B cell (primary cell): ENCODE measurements around the gene BHLHE23. TPM values are rescaled to one million over a fixed set of nuclear protein-coding genes. Genes with fewer than 3 reads are reported as not detected.

Experiments
- ATAC-seq: fragments of 200-7000 bp; cut with Tn5 transposase; one replicate; pipeline ENCODE4 v1.10.0; 2021; ENCODE audit warnings: low read depth, mild to moderate bottlenecking, moderate number of reproducible peaks, moderate library complexity
- CTCF ChIA-PET: fragments of 350-600 bp; sonication (Branson Sonifier 250); formaldehyde crosslinking; loops from one replicate; lab custom pipeline; 2021; ENCODE audit warnings: antibody characterized with exemption, inconsistent platforms; lab: Charles Lee
- POLR2A ChIA-PET: fragments of 350-600 bp; sonication (Branson Sonifier 250); formaldehyde crosslinking; loops from one replicate; lab custom pipeline; 2021; ENCODE audit warnings: antibody characterized with exemption; lab: Charles Lee
- DNase-seq: peaks from one replicate; pipeline ENCODE4 v3.0.0; 2013
- H2AFZ ChIP-seq: 2 replicates; pipeline ENCODE4 v1.6.1; 2012; ENCODE audit warnings: mild to moderate bottlenecking, low read depth, low read length; ENCODE audit not compliant: insufficient read depth, poor library complexity, severe bottlenecking
- H3K27ac ChIP-seq, 2 donors: 1 replicate in 1 of 2; 2 replicates in 1 of 2; pipeline ENCODE4 v1.5.1; 2012 to 2013; ENCODE audit warnings: low read length in 2 of 2, mild to moderate bottlenecking in 2 of 2, moderate library complexity in 1 of 2
- H3K27me3 ChIP-seq, 4 experiments: fragments of 200-600 bp in 1 of 4; sonication (generic) in 1 of 4; replicated peaks in 1 of 4; 1 replicate in 2 of 4; 2 replicates in 2 of 4; pipeline versions ENCODE4 v1.6.1 to v1.7.0; 2013 to 2016; ENCODE audit warnings: low read length in 3 of 4, mild to moderate bottlenecking in 2 of 4, mixed read lengths in 1 of 4, moderate library complexity in 1 of 4; ENCODE audit not compliant: insufficient read depth in 4 of 4, control insufficient read depth in 3 of 4; ENCODE audit errors: control extremely low read depth in 1 of 4
- H3K36me3 ChIP-seq, 2 experiments: replicated peaks in 1 of 2; 1 replicate in 1 of 2; 2 replicates in 1 of 2; pipeline versions ENCODE4 v1.6.1 to v1.7.1; 2013; ENCODE audit warnings: low read length in 1 of 2; ENCODE audit not compliant: insufficient read depth in 2 of 2, control insufficient read depth in 1 of 2; ENCODE audit errors: control extremely low read depth in 1 of 2, extremely low read depth in 1 of 2
- H3K4me1 ChIP-seq, 2 donors: fragments of 200-600 bp in 1 of 2; sonication (generic) in 1 of 2; 1 replicate in 1 of 2; 2 replicates in 1 of 2; pipeline versions ENCODE4 v1.5.1 to v1.6.1; 2013 to 2017; ENCODE audit warnings: low read length in 2 of 2; ENCODE audit not compliant: control insufficient read depth in 2 of 2, insufficient read depth in 2 of 2
- H3K4me2 ChIP-seq: replicated peaks from 2 replicates; pipeline ENCODE3; 2012; ENCODE audit warnings: mild to moderate bottlenecking, low read depth, low read length; ENCODE audit not compliant: poor library complexity, severe bottlenecking
- H3K4me3 ChIP-seq, 5 experiments: fragments of 200-600 bp in 1 of 5; sonication (generic) in 1 of 5; 1 replicate in 3 of 5; 2 replicates in 2 of 5; pipeline versions ENCODE4 v1.5.1 to v1.7.0; 2011 to 2016; ENCODE audit warnings: low read length in 4 of 5, mild to moderate bottlenecking in 4 of 5, low read depth in 2 of 5, control low read depth in 1 of 5, moderate library complexity in 1 of 5; ENCODE audit not compliant: insufficient read depth in 1 of 5; ENCODE audit errors: control extremely low read depth in 1 of 5, extremely low read depth in 1 of 5
- H3K79me2 ChIP-seq: fragments of 200-600 bp; sonication (generic); one replicate; pipeline ENCODE4 v1.6.0; 2016; ENCODE audit warnings: low read length; ENCODE audit not compliant: control insufficient read depth, insufficient read depth
- H3K9ac ChIP-seq: fragments of 200-600 bp; sonication (generic); 2 replicates; pipeline ENCODE4 v1.6.1; 2017; ENCODE audit warnings: mild to moderate bottlenecking, low read length, moderate library complexity
- H3K9me3 ChIP-seq, 3 donors: one replicate each; pipeline versions ENCODE4 v1.6.1 to v1.7.1; 2013; ENCODE audit warnings: low read length in 2 of 3; ENCODE audit not compliant: control insufficient read depth in 2 of 3, insufficient read depth in 1 of 3; ENCODE audit errors: control extremely low read depth in 1 of 3
- H4K20me1 ChIP-seq: 2 replicates; pipeline ENCODE4 v1.6.0; 2012; ENCODE audit warnings: mild to moderate bottlenecking, low read length; ENCODE audit not compliant: insufficient read depth, control insufficient read depth, poor library complexity, severe bottlenecking
- H3K27ac Mint-ChIP-seq: one replicate; pipeline ENCODE4 v1.8.0; 2021; ENCODE audit warnings: mixed read lengths
- H3K27me3 Mint-ChIP-seq: one replicate; pipeline ENCODE4 v1.8.0; 2021; ENCODE audit warnings: mixed read lengths
- H3K4me1 Mint-ChIP-seq: one replicate; pipeline ENCODE4 v1.8.0; 2021; ENCODE audit warnings: mixed read lengths
- H3K4me3 Mint-ChIP-seq: one replicate; pipeline ENCODE4 v1.8.0; 2021; ENCODE audit warnings: mixed read lengths
- H3K9me3 Mint-ChIP-seq: one replicate; pipeline ENCODE4 v1.8.0; 2022; ENCODE audit warnings: mixed read lengths; ENCODE audit not compliant: insufficient read depth
- CTCF ChIP-seq: fragments of 200-600 bp; IDR thresholded peaks from one replicate; pipeline ENCODE4 v1.8.0; 2022; ENCODE audit warnings: antibody characterized with exemption, mild to moderate bottlenecking
- EZH2 ChIP-seq: IDR thresholded peaks from 2 replicates; pipeline ENCODE4 v1.6.1; 2012; ENCODE audit warnings: borderline replicate concordance, low read depth, mild to moderate bottlenecking, moderate library complexity, low read length; ENCODE audit not compliant: insufficient read depth, poor library complexity, severe bottlenecking
- WGBS: methylation state at CpG from one replicate; pipeline ENCODE4 v1.1.5; 2013; ENCODE audit warnings: missing lambda C conversion rate; ENCODE audit not compliant: insufficient coverage; 5-methylcytosine and 5-hydroxymethylcytosine counted together
- intact Hi-C: fragments of 100-400 bp; cut with micrococcal nuclease; formaldehyde crosslinking; loops from one replicate; pipeline ENCODE4 v1.10.0; 2022
- polyA plus RNA-seq: library from polyadenylated mRNA; depleted of rRNA; stranded (reverse); fragments of >200 nt; gene quantifications from 2 replicates; pipeline ENCODE4 v1.2.3, GENCODE V29; 2012
- total RNA-seq, 2 donors: library from RNA; stranded (reverse); fragments of 120-200 nt in 1 of 2; gene quantifications; 1 replicate in 1 of 2; 2 replicates in 1 of 2; pipeline versions ENCODE4 v1.2.3 to v1.2.4, GENCODE V29; 2013 to 2022

Gene BHLHE23
- total and polyA plus RNA-seq, 2 donors (not counting 1 experiment from before 2014, with no cell fraction given) = not detected

- H3K36me3 ChIP-seq = no peaks in the 10 kb centered on the region
- no peak overlapping the region for H3K9ac ChIP-seq
- peaks cover 64% of the 10 kb centered on the region for H3K27me3 Mint-ChIP-seq
- no peaks in the 10 kb centered on the region for H3K79me2 ChIP-seq
- no peak overlapping the region for H3K4me3 ChIP-seq
- no peaks in the 10 kb centered on the region for H4K20me1 ChIP-seq
- no peak overlapping the region for H3K27ac ChIP-seq
- H3K9me3 ChIP-seq = peaks cover 0 to 9% (median 0%) of the 10 kb centered on the region in 3 donors
- peaks cover 1% of the 10 kb centered on the region for H3K4me1 Mint-ChIP-seq
- no peaks in the 10 kb centered on the region for H3K9me3 Mint-ChIP-seq
- no peak overlapping the region for H2AFZ ChIP-seq
- CTCF ChIA-PET = no interaction called here
- no peak overlapping the region for H3K4me3 Mint-ChIP-seq
- intact Hi-C loops = loop anchor here (10.0 kb wide), 1 partner anchor 46 kb away; the partner anchor contains the start of gene SLC17A9
- peaks cover 12 to 15% of the 10 kb centered on the region in 2 donors for H3K4me1 ChIP-seq
- H3K27me3 ChIP-seq = peaks cover 0 to 52% (median 18%) of the 10 kb centered on the region in 4 experiments
- POLR2A ChIA-PET = no interaction called here
- H3K4me2 ChIP-seq = no peak overlapping the region
- ATAC-seq (no peak), DNase-seq (no peak)
- 93% methylated on average over 8 of the region's 11 CpGs for WGBS
- H3K27ac Mint-ChIP-seq = no peak overlapping the region
- TF ChIP-seq EZH2 = no peak
- no peak for TF ChIP-seq CTCF
Measured at GRCh38 chr20:63000958-63001357, 5.8 kb downstream of the BHLHE23 start.

- Mint-ChIP-seq H3K4me3 (no peak overlapping the region), H3K27me3 (peaks cover 66% of the 10 kb centered on the region), H3K27ac (no peak overlapping the region), H3K4me1 (peaks cover 1% of the 10 kb centered on the region), H3K9me3 (no peaks in the 10 kb centered on the region)
- H2AFZ ChIP-seq = no peak overlapping the region
- no peaks in the 10 kb centered on the region for H3K79me2 ChIP-seq
- ATAC-seq = no peak
- no peak overlapping the region for H3K4me2 ChIP-seq
- H3K4me1 ChIP-seq = peaks cover 4 to 7% of the 10 kb centered on the region in 2 donors
- no peak overlapping the region for H3K4me3 ChIP-seq
- no peak overlapping the region for H3K9ac ChIP-seq
- POLR2A ChIA-PET = no interaction called here
- no peak overlapping the region for H3K27ac ChIP-seq
- DNase-seq = no peak
- intact Hi-C loops = loop anchor here (10.0 kb wide), 1 partner anchor 45 kb away; the partner anchor contains the start of gene SLC17A9
- peaks cover 0 to 47% (median 11%) of the 10 kb centered on the region in 4 experiments for H3K27me3 ChIP-seq
- no peaks in the 10 kb centered on the region for H3K36me3 ChIP-seq
- WGBS = 89% methylated on average over 14 of the region's 14 CpGs
- TF ChIP-seq EZH2 = no peak
- TF ChIP-seq CTCF = no peak
- CTCF ChIA-PET = no interaction called here
- H3K9me3 ChIP-seq = peaks cover 0 to 5% (median 0%) of the 10 kb centered on the region in 3 donors
- no peaks in the 10 kb centered on the region for H4K20me1 ChIP-seq
Measured at GRCh38 chr20:63000036-63000435, 6.7 kb downstream of the BHLHE23 start.
